ES-I3 (cell line): ENCODE data around the gene AACS.
"Not testable (repeated sequence)": the region's sequence is repeated elsewhere in the genome, so short reads cannot be mapped to it uniquely, and the experiment has no call there.

Experiments
- H3K36me3 ChIP-seq: 2 replicates; pipeline ENCODE4 v1.6.1; 2013; ENCODE audit warnings: mild to moderate bottlenecking, low read length, control low read depth, moderate library complexity; ENCODE audit not compliant: insufficient read depth
- H3K4me1 ChIP-seq: 2 replicates; pipeline ENCODE4 v1.6.1; 2013; ENCODE audit warnings: mild to moderate bottlenecking, control low read depth, low read length; ENCODE audit not compliant: insufficient read depth
- H3K9ac ChIP-seq: 2 replicates; pipeline ENCODE4 v1.6.1; 2013; ENCODE audit warnings: low read depth, mild to moderate bottlenecking, low read length, moderate library complexity
- H3K9me3 ChIP-seq: 2 replicates; pipeline ENCODE4 v1.6.1; 2013; ENCODE audit warnings: mild to moderate bottlenecking, low read length, moderate library complexity; ENCODE audit not compliant: control insufficient read depth, insufficient read depth

Gene AACS

GRCh38 chr12:125069616-125070015, 4.4 kb downstream of the AACS start:
- Histone ChIP-seq H3K36me3 (no peaks in the 10 kb centered on the region), H3K4me1 (peaks cover 16% of the 10 kb centered on the region; the same call in 1 of the 2 replicates), H3K9ac (no peak overlapping the region), H3K9me3 (no peaks in the 10 kb centered on the region)

DNA sequence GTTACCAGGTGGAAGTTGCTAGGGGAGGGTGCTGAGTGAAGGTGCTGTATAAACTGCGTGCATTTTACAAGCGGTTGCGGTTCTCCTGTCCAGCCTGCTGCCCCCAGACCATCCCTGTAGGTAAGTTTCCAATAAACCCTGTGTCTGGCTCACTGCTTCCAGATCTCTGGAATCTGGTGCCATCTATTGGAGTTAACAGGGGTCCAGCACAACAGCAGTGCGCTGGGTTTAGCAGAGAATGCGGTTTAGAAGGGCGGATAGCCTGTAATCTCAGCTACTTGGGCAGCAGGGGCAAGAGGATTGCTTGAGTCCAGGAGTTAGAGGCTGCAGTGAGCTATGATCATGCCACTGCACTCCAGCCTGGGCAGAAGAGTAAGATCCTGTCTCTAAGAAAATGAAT, 4.9 kb downstream of the AACS start:
- peaks cover 16% of the 10 kb centered on the region; the same call in 1 of the 2 replicates for H3K4me1 ChIP-seq
- no peaks in the 10 kb centered on the region for H3K9me3 ChIP-seq
- H3K9ac ChIP-seq, result no peak overlapping the region
- no peaks in the 10 kb centered on the region for H3K36me3 ChIP-seq

- Histone ChIP-seq H3K4me1 (peaks cover 16% of the 10 kb centered on the region; the same call in 1 of the 2 replicates), H3K36me3 (no peaks in the 10 kb centered on the region), H3K9ac (no peak overlapping the region), H3K9me3 (no peaks in the 10 kb centered on the region)
These were observed 5.6 kb downstream of the AACS start for GRCh38 chr12:125070661-125071390.

DNA sequence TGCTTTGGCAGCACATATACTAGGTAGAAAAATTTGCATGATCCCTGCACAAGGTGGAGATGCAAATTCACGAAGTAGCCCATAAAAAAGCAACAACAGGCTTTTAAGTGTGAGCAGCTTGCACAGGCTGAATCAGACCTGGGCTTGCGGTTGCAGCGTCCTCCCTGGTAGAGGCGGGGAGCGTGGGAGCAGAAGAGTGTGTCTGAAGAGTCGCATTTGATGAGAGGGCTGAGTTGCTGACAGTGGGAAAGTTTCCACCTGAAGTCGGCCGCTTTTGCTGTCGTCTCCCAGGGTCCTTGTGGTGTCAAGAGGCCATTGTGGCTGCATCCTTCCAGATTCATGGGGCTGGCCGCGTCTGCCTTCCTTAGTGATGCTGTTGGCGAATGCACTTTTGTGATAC, 6.2 kb downstream of the AACS start:
- no peaks in the 10 kb centered on the region for H3K36me3 ChIP-seq

DNA sequence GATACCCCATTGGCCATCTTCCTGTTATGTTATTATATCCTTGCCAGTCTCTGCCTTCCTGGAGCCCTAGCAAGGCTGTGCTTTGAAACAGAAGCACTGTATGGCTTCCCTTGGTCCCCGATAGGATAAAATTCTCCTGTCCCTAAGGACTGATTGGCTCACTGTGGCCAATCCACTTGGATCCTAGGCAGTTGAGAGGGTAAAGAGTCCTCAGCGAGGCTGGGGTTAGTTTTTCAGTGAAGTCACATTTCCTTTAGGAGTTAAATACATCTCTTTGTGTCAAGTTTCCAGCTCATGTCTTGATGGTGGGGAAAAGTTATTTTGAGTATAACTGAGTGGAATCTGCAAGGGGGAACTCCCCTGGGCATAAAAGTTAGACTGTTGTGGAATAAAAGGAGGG, 7.3 kb downstream of the AACS start:
- Histone ChIP-seq H3K36me3 (peaks cover 3% of the 10 kb centered on the region; the same call in 1 of the 2 replicates), H3K9ac (no peak overlapping the region), H3K4me1 (0 out of 2 replicates have a peak, but pooled peaks cover 9% of the 10 kb centered on the region), H3K9me3 (no peaks in the 10 kb centered on the region)

More for the DNA sequence above, 6.2 kb downstream of the AACS start:
- H3K4me1 ChIP-seq, result peaks cover 16% of the 10 kb centered on the region; the same call in 1 of the 2 replicates
- no peaks in the 10 kb centered on the region for H3K9me3 ChIP-seq
- H3K9ac ChIP-seq, result no peak overlapping the region

- H3K4me1 ChIP-seq, H3K36me3 ChIP-seq, H3K9me3 ChIP-seq, H3K9ac ChIP-seq: not testable (repeated sequence)
These were observed 9.1 kb downstream of the AACS start for GRCh38 chr12:125074294-125074693.

DNA sequence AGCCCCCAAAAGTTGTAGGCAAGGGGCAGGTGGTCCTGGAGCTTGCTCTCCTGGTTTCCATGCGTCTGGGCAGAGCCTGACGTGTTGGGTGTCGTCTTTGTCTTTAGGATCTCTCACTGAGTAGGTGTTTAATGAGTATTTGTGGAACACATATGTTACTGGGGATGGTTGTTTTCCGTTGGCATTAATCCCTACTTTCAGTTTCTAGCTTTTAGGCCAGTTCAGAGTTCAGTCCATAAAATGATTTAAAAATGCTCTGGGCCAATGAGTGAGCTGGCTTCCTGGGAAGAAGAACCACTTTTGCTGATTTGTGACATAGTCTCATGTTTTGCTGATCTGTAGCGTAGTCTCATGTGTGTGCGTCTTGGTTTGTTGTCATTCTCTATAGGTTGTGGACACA, 10.9 kb downstream of the AACS start:
- Histone ChIP-seq H3K9me3 (no peaks in the 10 kb centered on the region), H3K9ac (no peak overlapping the region), H3K36me3 (peaks cover 7% of the 10 kb centered on the region), H3K4me1 (no peaks in the 10 kb centered on the region)

DNA sequence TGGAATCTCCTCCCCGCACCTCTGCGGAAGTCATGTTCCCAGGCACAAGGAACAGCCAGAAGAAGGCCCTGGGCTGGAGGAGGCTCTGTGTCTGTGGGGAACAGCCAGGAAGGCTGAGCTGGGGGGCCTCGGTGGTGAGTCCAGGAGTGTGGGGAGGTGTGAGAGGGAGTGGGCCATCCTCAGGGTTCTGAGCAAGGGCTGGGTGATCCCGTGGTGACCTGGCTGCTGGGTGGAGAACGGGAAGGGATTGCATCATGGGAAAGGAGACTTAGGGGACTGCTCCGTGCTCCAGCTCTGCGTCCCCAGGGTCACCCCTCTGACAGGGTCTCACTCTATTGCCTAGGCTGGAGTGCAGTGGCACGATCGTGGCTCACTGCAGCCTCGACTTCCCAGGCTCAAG, 13.8 kb downstream of the AACS start:
- Histone ChIP-seq H3K4me1 (no peaks in the 10 kb centered on the region), H3K9me3 (no peaks in the 10 kb centered on the region), H3K9ac (no peak overlapping the region), H3K36me3 (peaks cover 7% of the 10 kb centered on the region)

GRCh38 chr12:125079648-125080645, 14.7 kb downstream of the AACS start:
- H3K36me3 ChIP-seq, result peaks cover 7% of the 10 kb centered on the region
- H3K4me1 ChIP-seq, result no peaks in the 10 kb centered on the region
- no peaks in the 10 kb centered on the region for H3K9me3 ChIP-seq
- H3K9ac ChIP-seq, result no peak overlapping the region

GRCh38 chr12:125081427-125081826, 16.2 kb downstream of the AACS start:
- Histone ChIP-seq H3K9ac (no peak overlapping the region), H3K9me3 (no peaks in the 10 kb centered on the region), H3K4me1 (no peaks in the 10 kb centered on the region), H3K36me3 (peaks cover 11% of the 10 kb centered on the region)

- Histone ChIP-seq H3K36me3 (peaks cover 9% of the 10 kb centered on the region), H3K4me1 (no peaks in the 10 kb centered on the region), H3K9me3 (no peaks in the 10 kb centered on the region), H3K9ac (no peak overlapping the region)
These were observed 17.8 kb downstream of the AACS start for GRCh38 chr12:125083072-125083471.

DNA sequence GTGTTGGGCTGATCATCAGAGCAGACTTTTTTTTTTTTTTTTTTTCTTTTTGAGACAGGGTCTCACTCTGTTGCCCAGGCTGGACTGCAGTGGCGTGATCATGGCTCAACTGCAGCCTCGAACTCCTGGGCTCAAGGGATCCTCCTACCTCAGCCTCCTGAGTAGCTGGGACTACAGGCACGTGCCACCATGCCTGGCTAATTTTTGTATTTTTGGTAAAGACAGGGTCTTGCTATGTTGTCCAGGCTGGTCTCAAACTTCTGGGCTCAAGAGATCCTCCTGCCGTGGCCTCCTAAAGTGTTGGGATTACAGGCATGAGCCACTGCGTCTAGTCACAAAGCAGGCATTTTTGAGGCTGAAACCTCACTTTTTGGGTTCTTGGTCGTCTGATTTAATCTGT, 23.0 kb downstream of the AACS start:
- H3K9ac ChIP-seq, H3K9me3 ChIP-seq, H3K4me1 ChIP-seq: not testable (repeated sequence)
- peaks cover 11% of the 10 kb centered on the region for H3K36me3 ChIP-seq

- Histone ChIP-seq H3K36me3 (peaks cover 11% of the 10 kb centered on the region), H3K4me1 (no peaks in the 10 kb centered on the region), H3K9me3 (no peaks in the 10 kb centered on the region), H3K9ac (no peak overlapping the region)
These were observed 23.8 kb downstream of the AACS start for GRCh38 chr12:125089083-125089482.

DNA sequence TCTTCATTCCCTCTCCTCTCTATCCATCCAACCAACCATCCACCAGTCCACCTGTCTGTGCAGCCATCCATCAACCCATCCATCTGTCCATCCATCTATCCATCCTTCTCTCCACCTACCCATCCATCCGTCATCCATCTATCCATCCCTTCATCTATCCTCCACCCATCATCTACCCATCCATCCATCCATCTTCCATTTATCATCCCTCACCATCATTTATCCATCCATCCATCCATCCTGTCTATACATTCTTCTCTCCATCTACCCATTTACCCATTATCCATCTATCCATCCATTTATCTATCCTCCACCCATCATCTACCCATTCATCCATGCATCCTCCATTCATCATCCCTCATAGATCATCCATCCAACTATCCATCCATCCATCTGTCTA, 24.4 kb downstream of the AACS start:
- H3K9me3 ChIP-seq, result no peaks in the 10 kb centered on the region
- no peak overlapping the region for H3K9ac ChIP-seq
- H3K4me1 ChIP-seq, result no peaks in the 10 kb centered on the region
- peaks cover 11% of the 10 kb centered on the region for H3K36me3 ChIP-seq
